ENCODE data around the gene TAGLN.

TAGLN gene

GRCh38 chr11:117219001-117219400 is 19.8 kb downstream of the TAGLN start:
- Histone ChIP-seq H3K9me2 (replicated peaks; ENCODE audit: insufficient read depth, low read length) (no peaks in the 10 kb centered on the region), H4K20me1 (ENCODE audit: insufficient read depth, low read length) (no peaks in the 10 kb centered on the region), H3K4me1 (ENCODE audit: low read length) (no peaks in the 10 kb centered on the region), H3K27me3 (replicated peaks; ENCODE audit: insufficient read depth, low read length) (no peaks in the 10 kb centered on the region), H3K9me3 (replicated peaks; ENCODE audit: insufficient read depth, low read length) (no peaks in the 10 kb centered on the region), H3K4me2 (ENCODE audit: low read depth, low read length) (no peak overlapping the region), H3K27ac (ENCODE audit: low read length) (no peak overlapping the region), H3K36me3 (replicated peaks; ENCODE audit: insufficient read depth, low read length) (peaks cover 3% of the 10 kb centered on the region; the same call in 1 of the 2 replicates), H3K9ac (ENCODE audit: low read length) (no peak overlapping the region), H2AFZ (ENCODE audit: low read length) (no peak overlapping the region), H3F3A (ENCODE audit: insufficient read depth, low read length) (no peaks in the 10 kb centered on the region), H3K4me3 (ENCODE audit: low read length) (no peak overlapping the region), H3K79me2 (ENCODE audit: low read length) (no peaks in the 10 kb centered on the region)
- no peak for DNase-seq
- TF ChIP-seq EZH2 (optimal IDR thresholded peaks at IDR 0.05; ENCODE audit: low read depth, low read length) = no peak
- TF ChIP-seq EZH2phosphoT487 (IDR thresholded peaks at IDR 0.05; ENCODE audit: low read length) = no peak
- TF ChIP-seq CTCF (IDR thresholded peaks at IDR 0.05; ENCODE audit: low read length) = no peak

- Histone ChIP-seq H3K9me3 (replicated peaks; ENCODE audit: insufficient read depth, low read length) (no peaks in the 10 kb centered on the region), H3K27ac (ENCODE audit: low read length) (no peak overlapping the region), H2AFZ (ENCODE audit: low read length) (no peak overlapping the region), H3K4me3 (ENCODE audit: low read length) (no peak overlapping the region), H3K27me3 (replicated peaks; ENCODE audit: insufficient read depth, low read length) (no peaks in the 10 kb centered on the region), H3K9ac (ENCODE audit: low read length) (no peak overlapping the region), H3K36me3 (replicated peaks; ENCODE audit: insufficient read depth, low read length) (peaks cover 3% of the 10 kb centered on the region; the same call in 1 of the 2 replicates), H3K9me2 (replicated peaks; ENCODE audit: insufficient read depth, low read length) (no peaks in the 10 kb centered on the region), H3K4me1 (ENCODE audit: low read length) (no peaks in the 10 kb centered on the region), H3K79me2 (ENCODE audit: low read length) (no peaks in the 10 kb centered on the region), H3K4me2 (ENCODE audit: low read depth, low read length) (no peak overlapping the region), H4K20me1 (ENCODE audit: insufficient read depth, low read length) (no peaks in the 10 kb centered on the region), H3F3A (ENCODE audit: insufficient read depth, low read length) (no peaks in the 10 kb centered on the region)
- no peak for TF ChIP-seq EZH2 (optimal IDR thresholded peaks at IDR 0.05; ENCODE audit: low read depth, low read length)
- no peak for TF ChIP-seq CTCF (IDR thresholded peaks at IDR 0.05; ENCODE audit: low read length)
- TF ChIP-seq EZH2phosphoT487 (IDR thresholded peaks at IDR 0.05; ENCODE audit: low read length) = no peak
- DNase-seq = no peak
These were observed 20.3 kb downstream of the TAGLN start for GRCh38 chr11:117219455-117219854.

GRCh38 chr11:117219995-117220394 is 20.8 kb downstream of the TAGLN start:
- no peaks in the 10 kb centered on the region for H3K9me3 ChIP-seq (replicated peaks; ENCODE audit: insufficient read depth, low read length)
- TF ChIP-seq EZH2 (optimal IDR thresholded peaks at IDR 0.05; ENCODE audit: low read depth, low read length) (no peak), CTCF (IDR thresholded peaks at IDR 0.05; ENCODE audit: low read length) (no peak), EZH2phosphoT487 (IDR thresholded peaks at IDR 0.05; ENCODE audit: low read length) (no peak)
- no peaks in the 10 kb centered on the region for H3F3A ChIP-seq (ENCODE audit: insufficient read depth, low read length)
- H3K36me3 ChIP-seq (replicated peaks; ENCODE audit: insufficient read depth, low read length) = peaks cover 3% of the 10 kb centered on the region; the same call in 1 of the 2 replicates
- no peak overlapping the region for H3K4me3 ChIP-seq (ENCODE audit: low read length)
- no peaks in the 10 kb centered on the region for H3K9me2 ChIP-seq (replicated peaks; ENCODE audit: insufficient read depth, low read length)
- H3K27me3 ChIP-seq (replicated peaks; ENCODE audit: insufficient read depth, low read length) = no peaks in the 10 kb centered on the region
- DNase-seq = no peak
- no peaks in the 10 kb centered on the region for H3K79me2 ChIP-seq (ENCODE audit: low read length)
- no peak overlapping the region for H3K27ac ChIP-seq (ENCODE audit: low read length)
- no peak overlapping the region for H2AFZ ChIP-seq (ENCODE audit: low read length)
- no peaks in the 10 kb centered on the region for H3K4me1 ChIP-seq (ENCODE audit: low read length)
- no peaks in the 10 kb centered on the region for H4K20me1 ChIP-seq (ENCODE audit: insufficient read depth, low read length)
- no peak overlapping the region for H3K4me2 ChIP-seq (ENCODE audit: low read depth, low read length)
- no peak overlapping the region for H3K9ac ChIP-seq (ENCODE audit: low read length)

Data from MM.1S (cell line).